H4 (cell line): ENCODE results near the gene ZNF594. TPM values are rescaled to one million over a fixed set of nuclear protein-coding genes. Genes with fewer than 3 reads are reported as not detected.
"Not testable (repeated sequence)": the region's sequence is repeated elsewhere in the genome, so short reads cannot be mapped to it uniquely, and the experiment has no call there.

ENCODE experiments used
- DNase-seq: peaks from one replicate; pipeline ENCODE4 v3.0.0-alpha.2; 2015; ENCODE audit warnings: low spot score
- total RNA-seq: library from RNA; depleted of rRNA; stranded (reverse); fragments of >200 nt; shearing (Covaris generic); gene quantifications from 2 replicates; pipeline ENCODE4 v1.2.3, GENCODE V29; 2014; rRNA removed

Gene ZNF594
- total RNA-seq, 1 experiment from 2014 or later = 4.6 TPM

DNA sequence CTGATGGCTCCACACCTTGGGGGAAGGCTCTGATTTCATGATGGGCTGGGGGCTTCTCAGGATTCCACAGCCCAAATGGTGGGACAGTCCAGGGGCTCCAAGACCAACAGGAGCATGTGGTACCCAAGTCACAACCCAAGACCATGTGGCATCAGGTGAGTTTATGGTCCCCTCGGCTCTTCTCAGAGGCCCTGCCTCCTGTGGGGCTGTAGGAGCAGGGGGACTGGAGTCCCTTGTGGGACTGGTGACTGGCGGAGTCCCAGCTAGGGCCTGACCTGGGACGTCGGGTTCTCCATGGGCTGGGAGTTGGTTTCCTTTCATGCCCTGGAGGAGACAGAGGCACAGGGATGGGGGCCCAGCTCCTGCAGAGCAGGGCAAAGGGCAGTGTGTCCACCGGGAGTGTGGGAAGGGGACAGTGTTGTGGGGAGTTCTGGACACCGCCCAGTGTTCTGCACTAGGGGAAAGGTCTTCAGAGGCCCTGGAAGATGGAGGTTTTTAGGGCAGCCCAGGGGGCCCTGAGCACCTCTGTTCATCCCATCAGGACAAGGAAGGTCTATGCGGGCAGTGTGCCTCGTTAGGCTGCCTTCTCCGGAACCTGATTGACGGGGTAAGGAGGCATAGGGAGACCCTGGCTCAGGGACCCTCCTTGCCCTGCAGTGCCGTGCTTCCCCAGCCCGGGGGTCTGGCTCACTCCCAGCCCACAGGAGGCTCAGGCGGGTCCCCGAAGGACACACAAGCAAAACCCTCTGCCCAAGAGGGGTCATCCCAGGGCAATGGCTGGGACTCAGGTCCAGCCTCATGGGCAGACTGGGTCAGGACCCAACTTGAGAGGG lies 54.9 kb downstream of the ZNF594 start:
- not testable (repeated sequence) for DNase-seq

DNA sequence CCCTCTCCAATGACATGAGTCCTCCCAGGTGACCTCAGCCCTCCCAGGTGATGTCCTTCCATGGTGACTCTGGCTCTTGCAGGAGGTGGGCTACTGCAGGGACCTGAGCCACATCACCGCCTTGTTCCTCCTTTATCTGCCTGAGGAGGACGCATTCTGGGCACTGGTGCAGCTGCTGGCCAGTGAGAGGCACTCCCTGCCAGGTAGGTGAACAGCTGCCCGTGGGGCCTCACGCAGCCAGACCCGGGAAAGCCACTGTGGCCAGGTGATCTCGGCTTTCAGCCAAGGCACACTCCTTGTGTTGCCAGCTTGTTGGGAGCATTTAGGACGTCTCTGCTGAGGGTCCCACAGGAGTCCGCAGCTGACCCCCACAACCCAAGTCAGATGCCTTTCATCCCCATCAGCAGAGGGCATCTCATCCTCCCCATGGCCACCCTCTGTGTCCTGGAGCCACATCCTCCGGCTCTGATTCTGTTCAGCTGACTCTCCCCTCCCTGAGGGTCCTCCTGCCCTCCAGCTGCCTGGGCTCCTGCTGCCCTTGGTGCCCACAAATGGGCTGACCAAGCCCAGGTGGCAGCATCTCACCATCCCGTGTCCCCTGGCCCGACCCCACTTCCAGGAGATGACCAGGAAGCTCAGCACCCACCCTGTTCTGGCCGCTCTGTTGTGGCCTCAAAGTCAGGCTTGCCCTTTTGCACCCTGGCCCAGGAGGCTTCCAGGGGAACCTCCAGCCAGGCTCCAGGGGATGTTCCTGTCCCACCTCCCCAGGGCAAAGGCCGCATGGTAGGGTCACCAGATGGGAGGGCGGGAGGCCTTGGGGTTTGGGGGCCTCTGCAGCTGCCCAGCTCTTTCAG lies 55.7 kb downstream of the ZNF594 start:
- no peak for DNase-seq

DNA sequence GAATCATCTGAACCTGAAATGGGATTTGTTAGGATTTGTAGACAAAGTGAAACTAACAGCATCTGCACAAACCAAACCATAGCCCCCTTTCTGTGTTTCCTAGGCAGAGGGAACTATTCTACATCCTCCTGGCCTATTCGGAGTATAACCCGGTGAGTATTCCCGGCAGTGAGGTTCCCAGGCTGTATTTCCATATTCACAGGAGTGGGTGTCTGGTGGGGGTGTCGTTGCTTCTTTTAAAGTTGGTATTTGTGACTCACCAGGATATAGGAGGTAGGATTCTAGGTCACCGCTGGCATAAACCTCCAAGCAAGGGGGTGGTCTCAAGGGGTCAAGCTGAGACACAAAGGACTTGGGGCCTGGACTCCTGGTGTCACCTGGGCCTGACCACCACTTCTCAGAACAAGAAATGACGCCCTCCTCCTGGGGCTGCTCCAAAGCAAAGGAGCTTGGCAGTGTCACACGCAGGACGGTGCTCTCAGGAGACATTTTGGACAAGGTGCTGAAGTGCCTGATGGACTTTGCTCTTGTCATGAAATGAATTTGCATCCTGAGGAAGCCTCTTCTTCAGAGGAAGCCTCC lies 56.4 kb downstream of the ZNF594 start:
- DNase-seq = not testable (repeated sequence)

DNA sequence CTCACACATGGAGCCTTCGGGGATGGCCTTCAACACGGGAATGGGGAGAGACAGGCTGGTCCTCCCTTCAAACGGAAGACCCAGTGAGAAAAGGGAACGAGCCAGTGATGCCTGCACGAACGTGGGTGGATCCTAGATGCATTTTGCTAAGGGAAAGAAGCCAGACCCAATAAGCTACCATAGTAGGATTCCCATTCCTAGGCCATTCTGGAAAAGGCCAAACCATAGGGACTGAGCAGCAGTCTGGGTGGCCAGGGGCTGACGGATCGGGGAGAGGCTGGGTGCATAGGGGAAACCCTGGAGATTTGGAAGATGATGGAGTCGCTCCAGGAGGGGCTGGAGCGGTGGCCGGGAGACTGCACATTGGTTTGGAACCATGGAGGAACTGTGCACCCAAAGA lies 57.1 kb downstream of the ZNF594 start:
- DNase-seq = not testable (repeated sequence)

DNA sequence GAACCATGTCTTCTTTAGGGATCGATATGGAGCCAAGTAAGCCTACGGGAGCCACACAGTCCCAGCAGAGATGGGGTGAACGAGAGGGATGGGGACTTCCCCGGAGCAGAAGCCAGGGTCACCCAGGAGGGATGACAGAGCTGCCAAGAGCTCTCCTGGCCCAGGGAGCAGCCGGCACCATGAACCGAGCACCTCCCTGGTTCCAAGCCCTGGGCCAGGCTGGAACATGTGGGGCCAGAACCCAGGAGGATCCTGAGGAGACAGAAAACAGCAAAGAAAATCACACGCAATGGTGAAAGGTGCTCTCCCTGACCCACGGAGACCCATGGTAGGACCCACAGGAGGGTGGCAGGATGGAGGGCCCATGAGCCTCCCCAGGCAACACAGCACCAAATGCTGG lies 57.7 kb downstream of the ZNF594 start:
- not testable (repeated sequence) for DNase-seq

DNA sequence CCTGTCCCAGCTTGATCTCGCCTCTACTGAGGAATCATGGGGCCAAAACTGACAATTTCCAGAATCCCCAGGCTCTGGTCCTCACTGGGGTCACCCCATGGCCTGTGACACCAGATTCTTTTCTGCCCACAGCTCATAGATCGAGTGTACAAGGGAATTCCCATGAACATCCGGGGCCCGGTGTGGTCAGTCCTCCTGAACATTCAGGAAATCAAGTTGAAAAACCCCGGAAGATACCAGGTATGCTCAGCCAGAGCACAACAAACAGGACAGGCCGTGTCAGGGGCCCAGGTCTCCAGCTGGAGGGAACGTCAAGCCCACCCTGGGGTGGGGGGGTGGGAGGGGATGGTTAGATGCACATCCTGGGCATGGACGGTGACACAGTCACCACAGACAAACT lies 58.4 kb downstream of the ZNF594 start:
- no peak for DNase-seq

DNA sequence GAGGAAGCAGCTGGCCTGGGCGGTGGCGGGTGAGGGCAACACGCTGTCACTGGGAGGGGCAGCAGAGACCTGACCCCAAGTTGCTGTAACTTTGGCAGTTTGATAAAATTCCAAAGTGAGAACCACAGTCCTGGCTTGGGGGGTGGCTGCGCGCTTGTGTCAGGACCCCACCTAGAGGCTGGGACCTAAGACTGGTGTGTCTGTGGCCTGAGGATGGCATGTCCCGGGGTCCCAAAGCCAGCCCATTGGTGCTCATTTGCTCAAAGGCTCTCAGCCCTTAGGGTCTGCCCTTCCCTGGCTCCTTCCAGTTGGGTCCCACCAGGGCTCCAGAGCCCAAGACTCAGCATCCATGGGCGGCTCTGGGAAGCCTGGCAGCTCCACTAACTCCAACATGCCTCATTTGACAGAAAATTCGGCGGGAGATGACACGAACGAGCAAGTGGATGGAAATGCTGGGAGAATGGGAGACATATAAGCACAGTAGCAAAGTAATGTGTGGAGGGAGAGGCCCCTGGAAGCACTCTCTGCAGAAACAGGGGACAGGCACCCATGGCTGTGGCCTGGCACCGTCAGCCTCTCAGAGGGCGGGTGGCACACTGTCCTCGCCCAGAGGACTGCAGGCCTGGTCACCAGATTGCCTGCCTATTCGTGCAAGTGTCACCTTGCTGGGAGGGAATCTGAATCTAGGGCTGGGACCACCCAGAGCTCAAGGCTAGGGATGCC lies 59.0 kb downstream of the ZNF594 start:
- not testable (repeated sequence) for DNase-seq

DNA sequence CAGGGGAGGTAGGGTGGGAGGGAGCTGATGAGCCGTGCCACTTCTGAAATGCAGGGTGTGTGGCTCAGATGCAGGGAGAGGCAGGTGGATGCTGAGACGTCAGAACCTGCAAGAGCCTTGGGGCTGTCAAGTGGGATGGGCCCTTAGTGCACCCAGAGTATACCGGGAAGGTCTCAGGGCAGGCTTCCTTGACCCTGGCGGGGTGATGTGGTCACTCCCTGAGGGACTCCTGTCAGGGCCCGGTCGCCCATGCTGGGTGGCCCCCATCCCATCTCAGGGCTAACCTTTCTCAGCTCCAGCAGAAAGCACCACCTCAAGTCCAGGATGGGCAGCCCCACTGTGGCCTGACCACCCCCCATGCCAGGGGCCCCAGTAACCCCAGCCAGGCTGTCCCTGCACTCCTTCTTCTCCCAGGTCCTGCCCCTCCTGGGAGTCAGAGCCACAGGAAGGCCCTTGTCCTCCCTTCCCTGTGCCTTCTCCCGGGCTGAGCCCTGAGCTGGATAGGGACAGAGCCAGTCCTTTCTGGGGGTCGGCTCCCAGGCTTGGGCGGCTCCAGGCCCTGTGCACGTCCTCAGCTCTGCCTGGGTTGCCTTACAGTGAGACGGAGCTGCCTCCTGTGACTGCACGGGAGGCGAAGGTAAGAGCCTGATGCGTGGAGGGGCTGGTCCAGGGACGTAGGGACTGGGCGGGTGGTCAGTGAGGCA lies 59.7 kb downstream of the ZNF594 start:
- DNase-seq = not testable (repeated sequence)

DNA sequence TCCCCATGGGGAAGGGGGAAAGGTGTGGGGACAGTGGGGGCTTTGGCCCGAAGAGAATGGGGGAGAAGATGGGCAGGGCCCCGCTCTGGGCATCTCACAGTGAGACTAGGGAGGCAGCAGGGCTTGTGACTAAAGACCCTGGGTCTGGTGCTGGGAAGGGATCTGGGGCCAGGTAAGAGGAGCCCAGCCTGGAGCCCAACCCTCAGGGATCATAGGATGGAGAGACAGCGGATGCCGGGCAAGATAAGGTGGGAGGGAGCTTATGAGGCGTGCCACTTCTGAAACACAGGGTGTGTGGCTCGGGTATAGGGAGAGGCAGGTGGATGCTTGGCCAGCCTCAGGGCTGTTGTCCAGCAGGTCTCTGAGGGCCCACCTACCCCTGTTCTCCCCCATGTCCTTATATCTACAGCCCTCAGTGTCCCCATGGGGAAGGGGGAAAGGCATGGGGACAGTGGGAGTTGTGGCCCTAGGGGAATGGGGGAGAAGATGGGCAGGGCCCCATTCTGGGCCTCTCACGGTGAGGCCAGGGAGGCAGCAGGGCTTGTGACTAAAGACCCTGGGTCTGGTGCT lies 60.4 kb downstream of the ZNF594 start:
- no peak for DNase-seq

DNA sequence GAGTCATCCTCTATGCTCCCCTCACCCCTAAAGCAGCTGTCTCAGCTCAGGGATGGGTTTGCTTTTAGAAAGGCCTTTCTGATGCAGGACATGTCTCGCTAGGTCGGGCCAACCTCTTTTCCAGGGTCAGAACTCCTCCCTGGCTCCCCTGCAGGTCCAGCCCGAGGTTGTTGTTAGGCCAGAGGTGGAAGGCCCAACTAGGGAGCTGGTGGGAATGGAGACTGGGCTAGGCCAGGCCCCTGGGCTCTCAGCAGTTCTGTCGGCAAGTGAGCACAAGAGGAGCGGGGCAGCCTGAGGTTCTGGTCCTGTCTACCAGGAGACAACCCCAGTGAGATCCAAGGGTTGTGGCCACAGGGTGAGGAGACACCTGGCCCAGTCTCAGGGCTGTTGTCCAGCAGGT lies 61.0 kb downstream of the ZNF594 start:
- DNase-seq = not testable (repeated sequence)

DNA sequence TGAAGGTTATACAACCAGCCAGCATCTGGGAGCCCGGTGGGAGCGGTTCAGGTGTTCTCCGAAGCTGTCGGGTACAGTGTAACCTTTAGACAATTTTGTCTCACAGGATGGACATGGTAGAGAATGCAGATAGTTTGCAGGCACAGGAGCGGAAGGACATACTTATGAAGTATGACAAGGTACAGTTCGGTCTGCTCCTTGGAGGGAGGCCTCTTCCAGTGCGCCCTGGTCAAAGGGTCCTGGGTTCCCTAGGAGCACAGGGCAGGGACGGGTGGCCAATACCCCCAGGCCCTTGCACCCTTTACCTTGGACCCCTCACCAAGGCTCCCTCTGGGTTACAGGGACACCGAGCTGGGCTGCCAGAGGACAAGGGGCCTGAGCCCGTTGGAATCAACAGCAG lies 61.4 kb downstream of the ZNF594 start:
- DNase-seq = not testable (repeated sequence)

DNA sequence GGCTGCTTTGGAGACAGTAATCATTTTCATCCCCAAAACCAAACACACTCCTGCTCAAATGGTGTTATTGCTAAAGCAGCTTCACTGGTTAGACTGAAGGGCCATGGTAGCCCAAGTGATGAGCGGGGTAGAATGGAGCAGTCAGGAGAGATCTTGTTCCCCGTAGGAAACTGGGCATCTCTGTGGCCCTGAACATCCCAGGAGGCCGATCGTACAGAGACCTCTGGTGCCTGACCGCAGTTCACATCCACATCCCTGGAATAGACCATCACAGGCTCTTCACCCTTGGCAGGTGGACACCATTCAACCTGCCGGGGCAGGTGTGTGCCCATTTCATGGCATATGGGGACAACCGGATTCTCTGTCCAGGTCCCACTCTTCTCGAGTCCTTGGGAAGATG lies 61.9 kb downstream of the ZNF594 start:
- not testable (repeated sequence) for DNase-seq

Other genes with a start within 250 kb of the ZNF594 start
- 738 and 894 TPM in 2 replicates for gene PFN1, start 243.3 kb downstream of the ZNF594 start, total RNA-seq
- 1.7 and 4.7 TPM in 2 replicates for gene ENO3, start 240.7 kb downstream of the ZNF594 start, total RNA-seq
- gene SPAG7, start 224.1 kb downstream of the ZNF594 start, total RNA-seq = 24.0 and 32.2 TPM in 2 replicates
- gene CAMTA2, start 204.2 kb downstream of the ZNF594 start, total RNA-seq = 0.90 and 0.97 TPM in 2 replicates
- gene INCA1, start 194.3 kb downstream of the ZNF594 start, total RNA-seq = 0.23 and 0.39 TPM in 2 replicates
- gene KIF1C, start 193.9 kb downstream of the ZNF594 start, total RNA-seq = 9.9 and 13.0 TPM in 2 replicates
- gene SLC52A1, start 156.4 kb downstream of the ZNF594 start, total RNA-seq = not detected in 2 replicates
- 0.04 and 0.14 TPM in 2 replicates for gene ZFP3, start 113.4 kb downstream of the ZNF594 start, total RNA-seq
- 5.0 and 8.5 TPM in 2 replicates for gene ZNF232, start 80.0 kb downstream of the ZNF594 start, total RNA-seq
- 0.02 TPM in 1 of 2 replicates, not detected in the other for gene USP6, start 75.8 kb downstream of the ZNF594 start, total RNA-seq
- gene SCIMP, start 43.0 kb upstream of the ZNF594 start, total RNA-seq = not detected in 2 replicates
- 11.3 and 22.6 TPM in 2 replicates for gene RABEP1, start 90.4 kb upstream of the ZNF594 start, total RNA-seq
- 90.5 and 127 TPM in 2 replicates for gene NUP88, start 227.8 kb upstream of the ZNF594 start, total RNA-seq
- gene RPAIN, start 228.3 kb upstream of the ZNF594 start, total RNA-seq = 34.8 and 43.2 TPM in 2 replicates
- gene C1QBP, start 247.3 kb upstream of the ZNF594 start, total RNA-seq = 273 and 317 TPM in 2 replicates